HL-60 (cell line): ENCODE results near the gene CHD9.

ENCODE experiments used
- GABPA ChIP-seq: IDR thresholded peaks from 2 replicates; pipeline ENCODE4 v1.6.1; 2012; ENCODE audit warnings: low read depth
- POLR2AphosphoS5 ChIP-seq: IDR thresholded peaks from 2 replicates; pipeline ENCODE4 v1.6.1; 2012; ENCODE audit warnings: low read depth
- TF ChIP-seq, protein P1 (sequence below): IDR thresholded peaks from one replicate; pipeline ENCODE4 v1.5.1; 2011; ENCODE audit warnings: low read length, control low read depth, inconsistent platforms; ENCODE audit not compliant: insufficient read depth
- TF ChIP-seq, protein P2 (sequence below): IDR thresholded peaks from 2 replicates; pipeline ENCODE4 v1.6.1; 2012; ENCODE audit warnings: low read depth; ENCODE audit not compliant: insufficient replicate concordance

DNA sequence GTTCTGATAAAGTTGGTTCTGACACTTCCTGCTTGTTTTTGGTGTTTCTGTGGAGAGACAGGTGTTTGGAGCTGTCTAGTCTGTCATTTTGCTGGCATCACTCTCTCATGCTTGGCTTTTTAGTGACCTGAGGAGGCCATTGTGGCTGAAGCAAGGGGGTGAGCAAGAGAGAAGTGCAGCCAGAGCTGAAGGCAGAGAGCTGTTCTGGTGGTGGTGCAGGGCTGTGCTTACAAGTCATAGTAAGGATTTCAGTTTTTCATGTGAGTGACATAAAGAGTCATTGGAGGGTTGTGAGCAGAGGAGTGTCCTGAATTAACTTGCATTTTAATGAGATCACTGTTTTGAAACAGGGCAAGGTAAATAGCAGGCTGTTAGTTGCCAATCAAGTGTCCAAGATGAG, 97.5 kb downstream of the CHD9 start:
- TF ChIP-seq, protein P1, sequence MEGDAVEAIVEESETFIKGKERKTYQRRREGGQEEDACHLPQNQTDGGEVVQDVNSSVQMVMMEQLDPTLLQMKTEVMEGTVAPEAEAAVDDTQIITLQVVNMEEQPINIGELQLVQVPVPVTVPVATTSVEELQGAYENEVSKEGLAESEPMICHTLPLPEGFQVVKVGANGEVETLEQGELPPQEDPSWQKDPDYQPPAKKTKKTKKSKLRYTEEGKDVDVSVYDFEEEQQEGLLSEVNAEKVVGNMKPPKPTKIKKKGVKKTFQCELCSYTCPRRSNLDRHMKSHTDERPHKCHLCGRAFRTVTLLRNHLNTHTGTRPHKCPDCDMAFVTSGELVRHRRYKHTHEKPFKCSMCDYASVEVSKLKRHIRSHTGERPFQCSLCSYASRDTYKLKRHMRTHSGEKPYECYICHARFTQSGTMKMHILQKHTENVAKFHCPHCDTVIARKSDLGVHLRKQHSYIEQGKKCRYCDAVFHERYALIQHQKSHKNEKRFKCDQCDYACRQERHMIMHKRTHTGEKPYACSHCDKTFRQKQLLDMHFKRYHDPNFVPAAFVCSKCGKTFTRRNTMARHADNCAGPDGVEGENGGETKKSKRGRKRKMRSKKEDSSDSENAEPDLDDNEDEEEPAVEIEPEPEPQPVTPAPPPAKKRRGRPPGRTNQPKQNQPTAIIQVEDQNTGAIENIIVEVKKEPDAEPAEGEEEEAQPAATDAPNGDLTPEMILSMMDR: no peak
- TF ChIP-seq POLR2AphosphoS5 (no peak), GABPA (no peak)
- TF ChIP-seq, protein P2, sequence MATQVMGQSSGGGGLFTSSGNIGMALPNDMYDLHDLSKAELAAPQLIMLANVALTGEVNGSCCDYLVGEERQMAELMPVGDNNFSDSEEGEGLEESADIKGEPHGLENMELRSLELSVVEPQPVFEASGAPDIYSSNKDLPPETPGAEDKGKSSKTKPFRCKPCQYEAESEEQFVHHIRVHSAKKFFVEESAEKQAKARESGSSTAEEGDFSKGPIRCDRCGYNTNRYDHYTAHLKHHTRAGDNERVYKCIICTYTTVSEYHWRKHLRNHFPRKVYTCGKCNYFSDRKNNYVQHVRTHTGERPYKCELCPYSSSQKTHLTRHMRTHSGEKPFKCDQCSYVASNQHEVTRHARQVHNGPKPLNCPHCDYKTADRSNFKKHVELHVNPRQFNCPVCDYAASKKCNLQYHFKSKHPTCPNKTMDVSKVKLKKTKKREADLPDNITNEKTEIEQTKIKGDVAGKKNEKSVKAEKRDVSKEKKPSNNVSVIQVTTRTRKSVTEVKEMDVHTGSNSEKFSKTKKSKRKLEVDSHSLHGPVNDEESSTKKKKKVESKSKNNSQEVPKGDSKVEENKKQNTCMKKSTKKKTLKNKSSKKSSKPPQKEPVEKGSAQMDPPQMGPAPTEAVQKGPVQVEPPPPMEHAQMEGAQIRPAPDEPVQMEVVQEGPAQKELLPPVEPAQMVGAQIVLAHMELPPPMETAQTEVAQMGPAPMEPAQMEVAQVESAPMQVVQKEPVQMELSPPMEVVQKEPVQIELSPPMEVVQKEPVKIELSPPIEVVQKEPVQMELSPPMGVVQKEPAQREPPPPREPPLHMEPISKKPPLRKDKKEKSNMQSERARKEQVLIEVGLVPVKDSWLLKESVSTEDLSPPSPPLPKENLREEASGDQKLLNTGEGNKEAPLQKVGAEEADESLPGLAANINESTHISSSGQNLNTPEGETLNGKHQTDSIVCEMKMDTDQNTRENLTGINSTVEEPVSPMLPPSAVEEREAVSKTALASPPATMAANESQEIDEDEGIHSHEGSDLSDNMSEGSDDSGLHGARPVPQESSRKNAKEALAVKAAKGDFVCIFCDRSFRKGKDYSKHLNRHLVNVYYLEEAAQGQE: no peak
